ENCODE measurements around the gene NSUN4.

Gene NSUN4

DNA sequence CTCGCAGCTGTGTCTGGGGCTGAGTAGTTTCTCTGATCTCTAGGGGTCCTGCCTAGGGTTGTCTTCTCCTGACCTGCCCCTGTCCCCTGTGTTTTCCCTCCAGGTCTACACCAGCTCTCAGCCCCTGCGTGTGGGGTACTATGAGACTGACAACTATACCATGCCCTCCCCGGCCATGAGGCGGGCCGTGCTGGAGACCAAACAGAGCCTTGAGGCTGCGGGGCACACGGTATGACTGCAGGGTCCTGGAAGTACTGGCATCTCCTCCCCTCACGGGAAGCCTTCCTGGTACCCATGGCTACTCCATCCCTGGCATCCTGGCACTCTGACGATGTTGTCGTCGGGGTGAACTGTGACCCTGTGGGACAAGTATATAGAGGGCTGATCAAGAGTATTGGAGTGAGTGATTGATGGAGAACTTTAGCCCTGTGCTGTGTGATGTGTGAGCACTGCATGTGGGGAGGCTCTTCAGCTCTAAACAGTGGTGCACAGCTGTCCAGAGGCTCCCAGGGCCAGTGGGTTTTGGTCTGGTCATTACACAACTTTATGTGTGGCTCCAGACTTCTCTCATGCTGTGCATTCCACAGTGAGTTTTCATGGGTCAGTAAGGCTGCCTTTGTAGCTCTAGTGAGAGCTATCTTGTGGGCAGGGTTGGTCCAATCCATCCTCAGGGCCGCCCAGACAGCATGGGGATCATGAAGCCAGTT, 67.9 kb downstream of the NSUN4 start:
- DNase-seq: no peak

DNA sequence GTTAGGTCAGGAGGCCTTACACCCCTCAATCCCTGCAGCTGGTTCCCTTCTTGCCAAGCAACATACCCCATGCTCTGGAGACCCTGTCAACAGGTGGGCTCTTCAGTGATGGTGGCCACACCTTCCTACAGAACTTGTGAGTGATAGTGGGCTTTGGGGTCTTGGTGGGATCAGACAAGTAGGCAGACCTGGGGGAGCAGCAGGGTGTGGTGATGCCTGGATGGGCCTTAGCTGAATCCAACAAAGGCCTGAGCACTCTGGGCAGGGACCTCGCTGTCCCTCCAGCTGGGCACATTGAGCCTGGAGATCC, 68.4 kb downstream of the NSUN4 start:
- no peak for DNase-seq

DNA sequence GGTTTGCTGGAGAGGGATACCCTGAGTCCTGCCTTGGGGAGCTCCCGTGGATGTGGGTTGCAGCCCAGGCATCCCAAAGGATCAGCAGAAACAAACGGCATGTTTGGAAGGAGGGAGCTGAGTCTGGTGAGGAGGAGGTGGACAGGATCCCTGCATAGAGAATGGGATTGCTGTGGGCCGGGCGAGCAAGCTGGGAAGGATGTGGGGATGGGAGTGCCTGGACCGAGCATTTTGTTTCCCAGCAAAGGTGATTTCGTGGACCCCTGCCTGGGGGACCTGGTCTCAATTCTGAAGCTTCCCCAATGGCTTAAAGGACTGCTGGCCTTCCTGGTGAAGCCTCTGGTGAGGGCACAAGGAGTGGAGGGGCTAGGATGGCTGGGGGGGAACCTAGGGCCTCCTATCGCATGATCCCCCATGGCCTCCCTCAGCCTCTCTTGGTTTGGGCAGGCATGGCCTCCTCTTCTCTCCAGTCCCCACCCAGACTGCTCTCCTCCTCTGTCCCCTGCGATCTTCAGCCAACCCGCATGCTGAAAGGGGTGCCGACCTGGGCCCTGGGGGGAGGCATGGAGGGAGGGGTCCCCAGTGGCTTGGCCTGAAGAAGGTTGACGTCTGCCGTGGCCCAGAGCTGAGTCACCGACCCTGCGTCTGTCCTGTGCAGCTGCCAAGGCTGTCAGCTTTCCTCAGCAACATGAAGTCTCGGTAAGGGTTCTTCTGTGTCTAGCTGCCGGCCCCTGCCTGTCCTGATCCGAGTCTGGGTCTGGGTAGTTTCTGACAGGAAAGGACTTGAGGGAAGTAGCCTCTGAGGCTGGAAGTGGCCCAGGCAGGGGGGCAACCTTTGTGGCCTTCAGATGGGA, 69.8 kb downstream of the NSUN4 start:
- no peak for DNase-seq

DNA sequence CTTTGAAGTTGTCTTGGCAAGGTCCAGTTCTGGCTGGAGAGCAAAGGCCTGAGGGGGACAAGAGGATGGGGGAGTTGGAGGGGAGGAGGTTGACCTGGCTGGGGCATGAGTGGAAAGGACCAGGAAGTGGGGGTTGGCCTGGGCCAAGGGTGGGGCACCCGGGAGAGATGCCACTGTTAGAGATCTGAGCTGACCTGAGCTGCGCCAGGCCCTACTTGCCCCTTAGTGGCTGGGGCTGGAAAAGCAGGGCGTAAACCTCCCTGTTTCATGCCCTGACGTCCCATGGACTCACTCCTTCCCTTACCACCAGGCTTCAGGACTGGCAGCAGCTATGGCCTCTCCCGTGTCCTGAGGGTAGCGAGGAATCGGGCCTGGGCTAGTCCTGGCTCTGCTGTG, 70.4 kb downstream of the NSUN4 start:
- DNase-seq: no peak

All from effector CD8-positive, alpha-beta T cell (primary cell).